K562 (cell line): ENCODE results near the gene AEN. TPM values are rescaled to one million over a fixed set of nuclear protein-coding genes. Genes with fewer than 3 reads are reported as not detected.
A peak's percentile ranks its signal among the peaks of the same experiment; 100 is the strongest.

Experiments used
- HDAC6 ChIP-seq: IDR thresholded peaks from 2 replicates; pipeline ENCODE4 v1.6.1; 2012; ENCODE audit warnings: low read depth, mild to moderate bottlenecking, control low read depth, inconsistent platforms, low read length, moderate library complexity
- HLTF ChIP-seq: fragments of 450-650 bp; IDR thresholded peaks from 2 replicates; pipeline ENCODE4 v1.6.1; 2016
- HOMEZ ChIP-seq: fragments of 250-450 bp; sonication (Bioruptor Pico); IDR thresholded peaks from 2 replicates; pipeline ENCODE4 v1.4.0; 2020; ENCODE audit warnings: mild to moderate bottlenecking, moderate library complexity
- JUNB ChIP-seq: fragments of 450-650 bp; formaldehyde crosslinking; conservative IDR thresholded peaks from 2 replicates; pipeline ENCODE4 v1.4.0; 2020; ENCODE audit warnings: mild to moderate bottlenecking
- LEF1 ChIP-seq: fragments of 450-650 bp; IDR thresholded peaks from 2 replicates; pipeline ENCODE4 v1.6.1; 2016; ENCODE audit warnings: mild to moderate bottlenecking
- MCM2 ChIP-seq: fragments of 450-650 bp; IDR thresholded peaks from 2 replicates; pipeline ENCODE4 v1.6.1; 2017; ENCODE audit warnings: low read depth, mild to moderate bottlenecking
- MEIS2 ChIP-seq: fragments of 450-650 bp; IDR thresholded peaks from 2 replicates; pipeline ENCODE4 v1.6.1; 2014; ENCODE audit warnings: mild to moderate bottlenecking; ENCODE audit not compliant: partially characterized antibody
- NR2F6 ChIP-seq: fragments of 450-650 bp; formaldehyde crosslinking; IDR thresholded peaks from 2 replicates; pipeline ENCODE4 v1.4.0; 2020; ENCODE audit warnings: mild to moderate bottlenecking
- PHB ChIP-seq: fragments of 250-450 bp; sonication (Bioruptor Pico); IDR thresholded peaks from 2 replicates; pipeline ENCODE4 v1.5.0; 2021
- POLR2A ChIP-seq: fragments of 450-650 bp; conservative IDR thresholded peaks from 2 replicates; pipeline ENCODE4 v1.6.1; 2016
- SLC30A9 ChIP-seq: fragments of 250-450 bp; sonication (Bioruptor Pico); IDR thresholded peaks from 2 replicates; pipeline ENCODE4 v1.8.0; 2022; ENCODE audit warnings: mild to moderate bottlenecking, moderate library complexity
- STAT6 ChIP-seq: sonication (generic); formaldehyde crosslinking; IDR thresholded peaks from 2 replicates; pipeline ENCODE4 v1.8.1; 2023; ENCODE audit warnings: mild to moderate bottlenecking, missing genetic modification reagents
- TAL1 ChIP-seq: fragments of 450-650 bp; IDR thresholded peaks from 2 replicates; pipeline ENCODE4 v1.6.1; 2016; ENCODE audit warnings: mild to moderate bottlenecking
- TCFL5 ChIP-seq: fragments of 250-450 bp; sonication (Bioruptor Pico); conservative IDR thresholded peaks from 2 replicates; pipeline ENCODE4 v1.6.1; 2021; ENCODE audit warnings: mild to moderate bottlenecking, moderate library complexity, matching md5 sums
- ZBTB43 ChIP-seq: sonication (generic); formaldehyde crosslinking; IDR thresholded peaks from 2 replicates; pipeline ENCODE4 v1.8.0; 2023; ENCODE audit warnings: mild to moderate bottlenecking, missing genetic modification reagents
- ZBTB7A ChIP-seq: IDR thresholded peaks from 2 replicates; pipeline ENCODE4 v1.6.1; 2011; ENCODE audit warnings: low read depth, mild to moderate bottlenecking, low read length, moderate library complexity, borderline replicate concordance; ENCODE audit not compliant: control insufficient read depth
- ZFP1 ChIP-seq: fragments of 450-650 bp; formaldehyde crosslinking; IDR thresholded peaks from 2 replicates; pipeline ENCODE4 v1.4.0; 2020; ENCODE audit warnings: mild to moderate bottlenecking, mixed read lengths
- ZKSCAN1 ChIP-seq: fragments of 150-350 bp; IDR thresholded peaks from 2 replicates; pipeline ENCODE4 v1.6.1; 2016; ENCODE audit warnings: low read depth, low read length
- polyA plus RNA-seq, 8 experiments: library from polyadenylated mRNA; depleted of rRNA in 4 of 8; stranded (reverse) in 5 of 8; unstranded in 3 of 8; fragments of >200 nt; fragmentation: Nextera tagmentation in 2 of 8; fragmentation: Illumina TruSeq in 1 of 8; extraction: Ambion mirVana in 2 of 8; extraction: Trizol in 1 of 8; gene quantifications; 2 replicates each; pipeline versions ENCODE4 v1.2.1 to v1.2.3, GENCODE V29; 2011 to 2014; ENCODE audit warnings: inconsistent platforms in 1 of 8, missing spikeins in 1 of 8
- total RNA-seq, 7 experiments: library from RNA; depleted of rRNA in 6 of 7; stranded (reverse); fragments of >200 nt in 6 of 7; fragmentation: Illumina TruSeq in 2 of 7; extraction: Trizol in 2 of 7; gene quantifications; 2 replicates each; pipeline versions ENCODE4 v1.2.1 to v1.2.3, GENCODE V29; 2011 to 2021; ENCODE audit warnings: low replicate concordance in 1 of 7
- TF ChIP-seq, protein P1 (sequence below): sonication (generic); formaldehyde crosslinking; IDR thresholded peaks from 2 replicates; pipeline ENCODE4 v1.4.0; 2020; ENCODE audit warnings: mild to moderate bottlenecking, missing genetic modification reagents
- TF ChIP-seq, protein P2 (sequence below): fragments of 250-450 bp; sonication (Bioruptor Pico); IDR thresholded peaks from 2 replicates; pipeline ENCODE4 v1.5.0; 2022; ENCODE audit warnings: mild to moderate bottlenecking

AEN gene
- total and polyA plus RNA-seq, 9 of the 15 experiments (the other 6 are each of a cell fraction or from before 2014, with no cell fraction given): 9.0 to 51.0 (median 32.8) TPM

DNA sequence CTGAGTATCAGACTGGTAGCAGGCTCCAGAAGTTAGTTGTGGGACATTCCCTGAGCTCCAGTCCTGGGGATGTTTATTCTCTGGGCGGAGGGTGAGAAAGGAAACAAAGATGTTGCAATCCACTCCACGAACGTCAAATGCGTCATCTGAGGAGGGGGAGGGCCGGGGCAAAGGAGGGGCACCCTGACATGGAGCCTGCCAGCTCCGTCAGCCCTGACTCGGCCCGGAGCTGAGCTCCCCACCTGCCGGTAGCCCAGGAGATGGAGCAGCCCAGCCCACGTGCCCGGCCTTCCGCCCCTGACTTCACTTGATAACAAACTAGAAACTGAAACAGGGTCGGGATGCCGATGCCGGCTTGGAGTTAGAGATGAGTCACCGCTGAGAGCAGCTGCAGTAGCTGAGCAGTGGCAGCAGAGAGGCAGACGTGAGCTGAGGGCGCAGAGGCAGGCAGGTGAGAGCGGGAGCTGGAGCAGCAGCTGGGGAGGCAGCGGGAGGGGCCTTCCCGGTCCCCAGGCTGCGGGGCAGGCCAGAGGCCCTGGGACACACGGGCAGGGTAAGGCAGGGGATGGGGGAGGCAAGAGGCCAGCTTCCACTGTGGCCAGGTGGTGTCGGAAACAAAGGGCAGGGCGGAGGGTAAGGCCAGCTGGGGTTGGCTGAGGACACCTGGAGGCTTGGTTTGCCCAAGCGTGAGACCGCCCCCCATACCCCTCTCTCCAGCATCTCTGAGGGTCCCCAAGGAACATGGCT, 17.7 kb downstream of the AEN start, which contains the start of gene ISG20 (continued):
- TF ChIP-seq SLC30A9 (CRISPR knock-in tag) (no peak), TCFL5 (CRISPR knock-in tag) (no peak), NR2F6 (CRISPR knock-in tag) (no peak), MEIS2 (peak; percentile 52), STAT6 (CRISPR knock-in tag) (no peak), JUNB (peak; percentile 63), LEF1 (peak; percentile 78), MCM2 (no peak), HDAC6 (no peak), HOMEZ (CRISPR knock-in tag) (no peak), HLTF (peak; percentile 56; the same call in 1 of the 2 replicates), ZKSCAN1 (0 out of 2 replicates have a peak, but pooled peaks have one; percentile 27), POLR2A (peak; percentile 55; the same call in 1 of the 2 replicates), TAL1 (peak; percentile 71), ZFP1 (CRISPR knock-in tag) (no peak), ZBTB7A (peak; percentile 66), ZBTB43 (CRISPR knock-in tag) (peak; percentile 77; the same call in 1 of the 2 replicates), PHB (CRISPR knock-in tag) (no peak)
- TF ChIP-seq, protein P1, sequence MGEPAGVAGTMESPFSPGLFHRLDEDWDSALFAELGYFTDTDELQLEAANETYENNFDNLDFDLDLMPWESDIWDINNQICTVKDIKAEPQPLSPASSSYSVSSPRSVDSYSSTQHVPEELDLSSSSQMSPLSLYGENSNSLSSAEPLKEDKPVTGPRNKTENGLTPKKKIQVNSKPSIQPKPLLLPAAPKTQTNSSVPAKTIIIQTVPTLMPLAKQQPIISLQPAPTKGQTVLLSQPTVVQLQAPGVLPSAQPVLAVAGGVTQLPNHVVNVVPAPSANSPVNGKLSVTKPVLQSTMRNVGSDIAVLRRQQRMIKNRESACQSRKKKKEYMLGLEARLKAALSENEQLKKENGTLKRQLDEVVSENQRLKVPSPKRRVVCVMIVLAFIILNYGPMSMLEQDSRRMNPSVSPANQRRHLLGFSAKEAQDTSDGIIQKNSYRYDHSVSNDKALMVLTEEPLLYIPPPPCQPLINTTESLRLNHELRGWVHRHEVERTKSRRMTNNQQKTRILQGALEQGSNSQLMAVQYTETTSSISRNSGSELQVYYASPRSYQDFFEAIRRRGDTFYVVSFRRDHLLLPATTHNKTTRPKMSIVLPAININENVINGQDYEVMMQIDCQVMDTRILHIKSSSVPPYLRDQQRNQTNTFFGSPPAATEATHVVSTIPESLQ (CRISPR knock-in tag): no peak
- TF ChIP-seq, protein P2, sequence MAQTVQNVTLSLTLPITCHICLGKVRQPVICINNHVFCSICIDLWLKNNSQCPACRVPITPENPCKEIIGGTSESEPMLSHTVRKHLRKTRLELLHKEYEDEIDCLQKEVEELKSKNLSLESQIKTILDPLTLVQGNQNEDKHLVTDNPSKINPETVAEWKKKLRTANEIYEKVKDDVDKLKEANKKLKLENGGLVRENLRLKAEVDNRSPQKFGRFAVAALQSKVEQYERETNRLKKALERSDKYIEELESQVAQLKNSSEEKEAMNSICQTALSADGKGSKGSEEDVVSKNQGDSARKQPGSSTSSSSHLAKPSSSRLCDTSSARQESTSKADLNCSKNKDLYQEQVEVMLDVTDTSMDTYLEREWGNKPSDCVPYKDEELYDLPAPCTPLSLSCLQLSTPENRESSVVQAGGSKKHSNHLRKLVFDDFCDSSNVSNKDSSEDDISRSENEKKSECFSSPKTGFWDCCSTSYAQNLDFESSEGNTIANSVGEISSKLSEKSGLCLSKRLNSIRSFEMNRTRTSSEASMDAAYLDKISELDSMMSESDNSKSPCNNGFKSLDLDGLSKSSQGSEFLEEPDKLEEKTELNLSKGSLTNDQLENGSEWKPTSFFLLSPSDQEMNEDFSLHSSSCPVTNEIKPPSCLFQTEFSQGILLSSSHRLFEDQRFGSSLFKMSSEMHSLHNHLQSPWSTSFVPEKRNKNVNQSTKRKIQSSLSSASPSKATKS (CRISPR knock-in tag): no peak
